ENCODE results near the gene CARD11.
"Not testable (repeated sequence)": the region's sequence is repeated elsewhere in the genome, so short reads cannot be mapped to it uniquely, and the experiment has no call there.

The CARD11 gene

DNA sequence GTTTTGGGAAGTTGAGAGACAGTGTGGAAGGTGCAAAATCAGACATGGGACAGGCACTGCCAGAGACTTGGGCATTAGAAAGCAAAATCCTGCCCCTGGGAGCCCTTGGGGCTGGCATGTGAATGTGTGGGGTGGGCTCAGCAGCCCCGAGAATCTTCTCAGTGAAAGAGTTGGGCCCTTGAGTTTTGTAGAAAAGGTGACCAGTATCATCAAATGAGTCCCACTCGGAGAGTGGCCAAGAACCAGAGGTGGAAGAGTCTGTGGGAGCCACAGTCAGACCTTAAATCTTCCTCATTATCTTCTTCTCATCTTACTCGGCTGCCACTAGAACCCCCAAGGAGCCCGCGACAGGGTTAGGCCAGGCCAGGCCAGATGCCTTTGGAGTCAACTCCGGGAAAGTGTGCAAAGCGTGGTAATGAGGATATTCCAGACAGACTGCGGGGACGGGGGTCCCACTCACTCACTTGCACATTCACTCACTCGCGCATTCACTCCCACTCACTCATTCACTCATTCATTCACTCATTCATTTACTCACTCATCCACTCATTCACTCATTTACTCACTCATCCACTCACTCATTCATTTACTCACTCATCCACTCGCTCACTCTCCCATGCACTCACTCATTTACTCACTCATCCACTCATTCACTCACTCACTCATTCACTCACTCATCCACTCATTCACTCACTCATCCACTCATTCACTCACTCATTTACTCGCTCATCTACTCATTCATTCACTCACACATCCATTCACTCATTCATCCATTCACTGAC is 74.9 kb downstream of the CARD11 start:
- no peak overlapping the region for H3K27ac ChIP-seq
- no peak for DNase-seq (ENCODE audit: low read depth, low spot score)

GRCh38 chr7:2968176-2968575 is 75.5 kb downstream of the CARD11 start:
- no peak for DNase-seq (ENCODE audit: low read depth, low spot score)
- H3K27ac ChIP-seq: no peak overlapping the region

GRCh38 chr7:2967705-2968104 is 76.0 kb downstream of the CARD11 start:
- DNase-seq (ENCODE audit: low read depth, low spot score): no peak
- H3K27ac ChIP-seq: no peak overlapping the region

GRCh38 chr7:2967253-2967652 is 76.4 kb downstream of the CARD11 start:
- H3K27ac ChIP-seq: no peak overlapping the region
- no peak for DNase-seq (ENCODE audit: low read depth, low spot score)

DNA sequence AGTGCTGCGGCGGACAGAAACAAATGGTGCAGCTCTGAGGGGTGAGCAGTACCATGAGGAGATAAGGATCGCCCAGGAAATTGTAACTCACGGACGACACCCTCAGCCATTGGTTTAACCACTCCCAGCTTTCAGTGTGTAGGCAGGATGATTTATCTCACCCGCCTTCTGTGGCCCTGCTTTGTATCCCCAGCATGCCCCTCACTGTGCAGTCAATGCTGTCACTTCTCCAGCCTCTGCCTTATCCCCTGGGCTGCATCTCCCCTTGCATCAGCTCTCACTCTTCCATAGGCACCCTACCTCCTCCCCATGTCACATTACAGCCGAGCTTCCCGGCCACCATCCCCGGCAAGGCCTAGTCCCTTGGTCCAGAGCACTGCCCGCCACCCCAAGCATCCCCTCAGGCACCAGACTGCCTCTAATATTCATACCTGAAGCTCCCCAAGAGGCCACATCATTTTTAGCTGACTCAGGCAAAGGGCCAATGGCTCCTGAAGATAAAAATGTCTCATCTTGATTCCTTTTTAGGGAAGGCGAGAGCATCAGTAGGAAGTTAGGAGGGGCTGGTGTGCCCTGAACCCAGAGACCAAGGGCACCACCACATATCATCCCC is 77.1 kb downstream of the CARD11 start:
- no peak for DNase-seq (ENCODE audit: low read depth, low spot score)
- no peak overlapping the region for H3K27ac ChIP-seq

DNA sequence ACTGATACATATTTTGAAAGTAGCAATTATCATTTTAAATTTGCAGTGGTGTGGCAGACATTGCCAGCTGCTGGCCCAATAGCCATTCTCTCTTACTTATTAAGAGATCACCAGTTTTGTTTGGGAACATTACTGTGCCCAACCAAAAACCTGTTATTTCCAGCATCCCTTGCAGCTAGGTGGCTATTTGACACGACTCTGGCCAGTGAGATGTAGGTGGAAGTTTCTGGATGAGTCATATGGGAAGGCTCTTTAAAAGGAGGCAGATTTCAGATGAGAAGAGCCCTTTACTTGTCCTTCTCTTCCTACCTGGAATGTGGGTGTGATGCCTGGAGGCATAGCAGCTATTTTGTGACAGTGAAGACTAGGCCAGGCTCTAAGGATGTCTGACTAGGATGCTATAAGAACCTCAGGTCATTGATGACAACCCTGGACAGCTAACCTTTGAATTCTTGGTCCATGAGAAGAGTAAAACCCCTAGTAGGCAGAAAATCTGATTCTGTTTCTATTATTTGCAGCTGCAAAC is 77.9 kb downstream of the CARD11 start:
- H3K27ac ChIP-seq: no peak overlapping the region
- DNase-seq (ENCODE audit: low read depth, low spot score): no peak

- H3K27ac ChIP-seq: no peak overlapping the region
- DNase-seq (ENCODE audit: low read depth, low spot score): no peak
Measured at GRCh38 chr7:2965301-2965700, 78.4 kb downstream of the CARD11 start.

DNA sequence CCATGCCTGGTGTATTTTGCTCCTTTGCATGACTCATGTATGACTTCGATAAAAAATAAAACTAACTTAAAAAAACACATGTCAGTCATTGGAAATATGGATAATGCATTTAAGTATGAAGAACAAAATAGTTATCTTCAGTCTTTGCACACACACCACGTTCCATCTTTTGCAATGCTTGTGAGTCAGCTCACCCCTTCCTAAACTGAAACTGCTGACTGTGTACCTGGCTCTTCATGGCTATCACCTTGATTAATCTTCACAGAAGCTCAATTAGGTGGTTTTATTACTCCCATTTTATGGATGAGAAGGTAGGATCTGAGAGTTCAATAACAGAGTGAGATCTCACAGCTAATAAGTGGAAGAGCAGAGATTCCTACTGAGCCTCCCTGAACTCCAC is 79.5 kb downstream of the CARD11 start:
- peak overlapping the region; percentile 64 for H3K27ac ChIP-seq
- DNase-seq (ENCODE audit: low read depth, low spot score): no peak

GRCh38 chr7:2962865-2963264 is 80.8 kb downstream of the CARD11 start:
- H3K27ac ChIP-seq: peak overlapping the region; percentile 64
- no peak for DNase-seq (ENCODE audit: low read depth, low spot score)

DNA sequence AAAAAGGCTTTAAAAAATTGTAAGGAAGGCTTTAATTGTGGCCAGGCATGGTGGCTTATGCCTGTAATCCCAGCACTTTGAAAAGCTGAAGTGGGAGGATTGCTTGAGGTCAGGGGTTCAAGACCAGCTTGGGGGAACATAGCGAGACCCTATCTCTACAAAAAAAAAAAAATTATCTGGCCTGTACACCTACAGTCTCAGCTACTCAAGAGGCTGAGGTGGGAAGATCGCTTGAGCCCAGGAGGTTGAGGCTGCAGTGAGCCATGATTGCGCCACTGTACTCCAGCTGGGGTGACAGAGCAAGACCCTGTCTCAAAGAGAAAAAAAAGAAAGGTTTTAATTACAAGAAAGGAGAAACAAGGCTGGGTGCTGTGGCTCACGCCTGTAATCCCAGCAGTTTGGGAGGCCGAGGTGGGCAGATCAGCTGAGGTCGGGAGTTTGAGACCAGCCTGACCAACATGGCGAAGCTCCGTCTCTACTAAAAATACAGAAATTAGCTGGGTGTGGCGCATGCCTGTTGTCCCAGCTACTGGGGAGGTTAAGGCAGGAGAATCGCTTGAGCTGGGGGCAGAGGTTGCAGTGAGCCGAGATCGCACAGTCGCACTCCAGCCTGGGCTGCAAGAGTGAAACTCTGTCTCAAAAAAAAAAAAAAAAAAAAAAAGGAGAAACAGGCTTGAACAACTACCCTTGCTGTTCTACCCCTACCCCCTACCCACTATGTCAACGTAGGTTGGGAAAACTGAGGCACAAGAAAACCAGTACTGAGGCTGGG is 83.7 kb downstream of the CARD11 start:
- H3K27ac ChIP-seq: no peak overlapping the region
- DNase-seq (ENCODE audit: low read depth, low spot score): no peak

- no peak overlapping the region for H3K27ac ChIP-seq
- DNase-seq (ENCODE audit: low read depth, low spot score): no peak
Measured at GRCh38 chr7:2959103-2959680, 84.5 kb downstream of the CARD11 start.

- no peak overlapping the region for H3K27ac ChIP-seq
- DNase-seq (ENCODE audit: low read depth, low spot score): no peak
Measured at GRCh38 chr7:2958416-2959102, 85.1 kb downstream of the CARD11 start.

GRCh38 chr7:2957369-2957727 is 86.3 kb downstream of the CARD11 start:
- not testable (repeated sequence) for DNase-seq (ENCODE audit: low read depth, low spot score)
- H3K27ac ChIP-seq: peak overlapping the region; percentile 89

DNA sequence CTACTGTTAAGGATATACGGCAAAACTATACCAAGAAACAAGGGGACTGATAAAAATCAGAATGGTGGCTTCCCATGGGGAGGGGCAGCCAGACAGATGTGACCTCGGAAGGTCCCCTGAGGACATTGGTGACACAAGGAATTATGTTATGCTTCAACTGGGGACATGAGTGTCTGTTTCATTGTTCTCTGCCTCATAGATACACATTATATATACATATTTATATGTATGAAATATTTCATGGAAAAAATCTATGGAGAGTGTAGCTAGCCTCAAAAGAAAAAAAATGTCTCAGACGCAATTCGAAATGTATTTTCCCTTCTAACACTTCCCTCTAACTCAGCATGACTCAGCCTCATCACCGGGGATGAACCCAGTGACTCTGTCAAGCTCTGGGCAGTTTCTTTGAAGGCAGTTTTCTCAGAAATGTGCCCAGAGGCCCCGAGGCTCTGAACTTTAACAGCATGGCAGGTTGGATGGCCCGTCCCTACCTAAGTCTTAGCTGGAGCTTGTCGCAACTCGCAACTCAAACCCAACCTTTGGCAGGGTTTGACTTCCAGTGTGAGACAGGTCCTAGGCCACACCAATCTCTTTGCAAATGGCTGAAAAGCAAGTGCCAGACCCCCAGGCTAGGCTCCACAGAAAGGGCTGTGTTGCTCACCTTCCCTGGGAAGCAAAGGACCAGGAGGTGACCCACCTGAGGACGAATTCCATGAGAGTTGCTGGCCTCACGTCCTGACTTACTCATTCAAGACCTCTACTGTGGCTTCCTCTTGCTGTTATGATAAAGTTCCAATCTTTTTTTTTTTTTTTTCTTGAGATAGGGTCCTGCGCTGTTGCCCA is 86.9 kb downstream of the CARD11 start:
- peak; percentile 73 for DNase-seq (ENCODE audit: low read depth, low spot score)

GRCh38 chr7:2956076-2956475 is 87.6 kb downstream of the CARD11 start:
- DNase-seq (ENCODE audit: low read depth, low spot score): no peak

More for the DNA sequence above, 86.9 kb downstream of the CARD11 start:
- peak overlapping the region; percentile 89 for H3K27ac ChIP-seq

DNA sequence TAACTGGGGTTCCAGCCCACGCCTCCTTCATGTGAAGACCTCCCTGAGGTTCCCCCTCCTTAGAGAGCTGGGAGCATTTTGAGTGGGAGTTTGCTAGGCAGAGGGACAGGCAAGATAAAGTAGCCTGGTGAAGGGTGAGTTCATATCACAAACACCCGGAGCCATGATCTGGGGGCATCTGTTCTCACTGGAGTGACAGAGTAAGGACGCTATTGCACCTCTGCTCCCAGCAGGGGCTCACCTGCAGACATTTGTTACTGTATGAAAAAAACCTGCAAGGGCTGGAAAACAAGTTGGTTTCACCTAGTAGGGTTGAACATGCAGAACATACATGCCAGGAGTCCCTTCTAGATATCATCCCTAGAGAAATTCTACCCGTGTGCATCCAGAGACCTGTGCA is 88.4 kb downstream of the CARD11 start:
- DNase-seq (ENCODE audit: low read depth, low spot score): no peak
- no peak overlapping the region for H3K27ac ChIP-seq

More at GRCh38 chr7:2956076-2956475, 87.6 kb downstream of the CARD11 start:
- H3K27ac ChIP-seq: peak overlapping the region; percentile 89

GRCh38 chr7:2954433-2954853 is 89.2 kb downstream of the CARD11 start:
- no peak overlapping the region for H3K27ac ChIP-seq
- DNase-seq (ENCODE audit: low read depth, low spot score): no peak

DNA sequence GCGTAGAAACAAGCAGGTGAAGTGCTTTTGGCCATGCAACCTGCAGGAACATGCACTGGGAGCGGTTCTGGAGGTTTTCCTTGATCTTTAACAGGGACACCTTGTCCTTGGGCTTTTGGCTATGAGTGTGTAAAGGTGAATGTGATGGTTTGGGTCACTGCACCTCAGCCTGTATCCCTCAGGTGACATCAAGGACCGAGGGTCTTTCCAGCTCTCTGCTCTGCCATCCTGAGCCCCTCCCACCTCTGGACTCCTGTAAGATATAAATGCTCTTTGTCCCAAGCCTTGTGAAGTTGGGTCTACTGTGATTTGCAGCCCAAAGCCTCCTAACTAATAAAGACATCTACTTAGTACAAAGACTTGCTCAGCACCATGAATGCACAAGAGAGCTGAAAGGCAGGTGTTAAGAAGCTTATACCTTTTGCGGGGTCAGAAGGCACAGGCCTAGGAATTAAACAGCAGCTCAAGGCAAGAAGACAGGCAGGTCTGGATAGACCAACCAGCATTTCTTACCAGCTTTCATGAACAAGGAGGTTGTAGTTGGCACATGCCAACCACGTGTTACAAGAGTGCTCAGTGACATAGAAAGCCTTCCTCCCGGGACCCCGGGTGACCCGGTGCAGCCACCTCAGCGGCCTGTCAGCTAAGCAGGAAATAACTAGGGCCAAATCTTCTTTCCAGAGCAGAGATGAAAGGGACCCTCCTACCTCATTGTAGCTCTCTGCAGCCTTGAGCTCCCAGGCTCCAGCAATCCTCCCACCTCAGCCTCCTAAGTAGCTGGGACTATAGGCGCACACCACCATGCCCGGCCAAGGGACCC is 89.9 kb downstream of the CARD11 start:
- DNase-seq (ENCODE audit: low read depth, low spot score): no peak
- peak overlapping the region; percentile 5 for H3K27ac ChIP-seq

All from epithelial cell of prostate (primary cell).